MG63 (cell line): ENCODE results near the gene UBAP1L. TPM values are rescaled to one million over a fixed set of nuclear protein-coding genes. Genes with fewer than 3 reads are reported as not detected.
"Not testable (repeated sequence)": the region's sequence is repeated elsewhere in the genome, so short reads cannot be mapped to it uniquely, and the experiment has no call there.

Experiments
- DNase-seq: peaks from one replicate; pipeline ENCODE4 v3.0.0-alpha.2; 2020
- H3K27me3 ChIP-seq: fragments of 250-450 bp; sonication (Bioruptor Pico); 2 replicates; pipeline ENCODE4 v1.5.1; 2020; ENCODE audit warnings: mild to moderate bottlenecking, moderate library complexity
- H3K36me3 ChIP-seq: fragments of 250-450 bp; sonication (Bioruptor Pico); 2 replicates; pipeline ENCODE4 v1.5.1; 2020; ENCODE audit warnings: mild to moderate bottlenecking, moderate library complexity
- H3K4me3 ChIP-seq: fragments of 250-450 bp; sonication (Bioruptor Pico); 2 replicates; pipeline ENCODE4 v1.5.1; 2020; ENCODE audit warnings: mild to moderate bottlenecking, moderate library complexity
- H3K9me3 ChIP-seq: fragments of 250-450 bp; sonication (Bioruptor Pico); 2 replicates; pipeline ENCODE4 v1.5.1; 2020; ENCODE audit warnings: mild to moderate bottlenecking, moderate library complexity
- total RNA-seq: library from RNA; depleted of rRNA; stranded (reverse); fragments of >200 nt; shearing (Covaris generic); gene quantifications from 2 replicates; pipeline ENCODE4 v1.2.3, GENCODE V29; 2014; ENCODE audit warnings: low replicate concordance; rRNA removed

Gene UBAP1L
- total RNA-seq, 1 experiment from 2014 or later: 0.43 TPM

DNA sequence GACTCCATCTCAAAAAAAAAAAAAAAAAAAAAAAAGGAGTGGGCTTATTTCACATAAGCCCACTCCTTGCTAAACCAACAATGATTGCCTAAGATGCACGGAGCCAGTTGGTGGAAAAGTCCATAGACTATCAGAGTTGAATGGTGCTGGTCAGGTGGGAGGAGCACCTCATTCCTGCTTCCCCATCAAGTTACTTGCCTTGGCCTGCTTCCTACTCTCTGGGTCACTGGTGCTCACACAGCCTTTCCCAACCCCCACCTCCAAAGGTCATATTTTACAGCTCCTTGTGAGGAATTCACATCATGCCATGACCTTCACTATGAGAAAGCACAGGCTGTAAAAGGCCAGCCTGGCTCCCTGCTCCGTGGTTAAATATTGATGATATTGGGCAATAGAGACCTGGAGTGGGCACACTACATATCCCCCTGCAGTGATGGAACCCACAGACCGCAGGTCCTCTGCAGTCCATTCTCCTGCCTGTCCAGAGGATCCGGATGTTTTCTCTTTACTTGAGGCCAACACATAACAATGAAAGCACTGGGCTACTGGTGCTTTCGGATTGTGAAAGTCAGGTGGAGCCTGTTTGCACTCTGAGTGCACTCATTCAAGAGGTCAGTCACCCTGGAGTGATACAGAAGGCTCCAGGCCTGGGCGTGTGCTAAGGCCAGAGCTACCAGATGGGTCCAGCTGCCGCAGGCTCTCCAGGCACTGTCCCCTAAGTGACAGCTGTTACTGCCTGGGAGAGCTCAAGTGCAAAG lies 70.1 kb downstream of the UBAP1L start, which contains the start of gene SLC51B:
Gene SLC51B, plus strand, starts transcription at position 664 of the 758 bp plus-strand sequence. CDS start 4,618 bp downstream, outside the sequence.
- H3K36me3 ChIP-seq: no peaks in the 10 kb centered on the region
- DNase-seq: peak; percentile 51

DNA sequence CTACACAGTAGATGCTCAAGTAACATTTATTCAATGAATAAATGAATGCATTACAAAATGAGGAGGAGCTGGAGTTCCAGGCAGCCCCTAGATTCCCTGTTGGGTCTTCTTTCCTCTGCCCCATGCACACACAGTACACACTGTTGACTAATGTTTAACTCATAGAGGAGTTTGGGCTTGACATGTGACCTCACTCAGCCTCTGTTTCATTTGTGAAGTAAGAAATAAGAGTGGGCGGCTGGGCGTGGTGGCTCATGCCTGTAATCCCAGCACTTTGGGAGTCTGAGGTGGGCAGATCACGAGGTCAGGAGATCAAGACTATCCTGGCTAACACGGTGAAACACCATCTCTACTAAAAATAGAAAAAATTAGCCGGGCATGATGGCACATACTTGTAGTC lies 70.8 kb downstream of the UBAP1L start:
- H3K4me3 ChIP-seq, H3K36me3 ChIP-seq, H3K9me3 ChIP-seq, H3K27me3 ChIP-seq: not testable (repeated sequence)
- DNase-seq: peak; percentile 83

More for the DNA sequence above, 70.1 kb downstream of the UBAP1L start, which contains the start of gene SLC51B:
- no peaks in the 10 kb centered on the region for H3K27me3 ChIP-seq
- no peak within 1 kb of the TSS for H3K4me3 ChIP-seq
- H3K9me3 ChIP-seq: no peaks in the 10 kb centered on the region

DNA sequence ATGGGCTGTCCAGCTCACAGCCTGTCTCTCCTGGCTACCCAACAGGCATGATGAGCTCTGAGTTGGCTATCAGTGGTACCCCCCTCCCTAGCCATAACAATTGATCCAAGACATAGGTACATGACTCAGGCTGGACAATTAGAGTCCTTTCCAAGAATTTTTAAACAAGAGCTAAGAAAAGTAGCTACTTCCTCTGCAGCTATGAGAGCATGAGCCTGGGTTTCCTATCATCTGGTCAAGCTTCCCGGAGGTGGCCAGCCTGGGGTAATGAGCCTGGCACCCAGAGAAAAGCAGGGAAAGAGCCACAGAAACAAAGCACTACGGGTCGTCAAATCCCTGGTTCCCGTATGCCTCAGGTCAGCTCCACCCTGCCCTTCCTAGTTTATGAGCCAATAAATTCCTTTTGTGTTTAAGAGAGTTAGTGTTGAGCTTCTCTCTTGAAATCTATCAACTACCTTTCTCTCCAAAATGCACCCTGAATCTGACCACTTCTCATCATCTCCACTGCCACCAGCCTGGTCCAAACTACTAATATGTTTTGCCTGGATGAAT lies 72.1 kb downstream of the UBAP1L start:
- no peak overlapping the region for H3K4me3 ChIP-seq
- no peaks in the 10 kb centered on the region for H3K36me3 ChIP-seq
- H3K9me3 ChIP-seq: no peaks in the 10 kb centered on the region
- no peaks in the 10 kb centered on the region for H3K27me3 ChIP-seq
- DNase-seq: peak; percentile 61

Other genes with a start within 250 kb of the UBAP1L start
- 3.3 and 4.7 TPM in 2 replicates for gene ANKDD1A, start 203.3 kb downstream of the UBAP1L start, total RNA-seq
- 116 and 137 TPM in 2 replicates for gene SPG21, start 125.3 kb downstream of the UBAP1L start, total RNA-seq
- 17.8 and 21.5 TPM in 2 replicates for gene MTFMT, start 85.6 kb downstream of the UBAP1L start, total RNA-seq
- not detected in 2 replicates for gene SLC51B, start 69.8 kb downstream of the UBAP1L start, total RNA-seq
- gene RASL12, start 47.2 kb downstream of the UBAP1L start, total RNA-seq: 2.7 and 4.7 TPM in 2 replicates
- not detected in 2 replicates for gene KBTBD13, start 38.5 kb downstream of the UBAP1L start, total RNA-seq
- gene PDCD7, start 18.6 kb upstream of the UBAP1L start, total RNA-seq: 32.6 and 43.7 TPM in 2 replicates
- gene CLPX, start 70.1 kb upstream of the UBAP1L start, total RNA-seq: 46.4 and 60.5 TPM in 2 replicates
- gene CILP, start 96.3 kb upstream of the UBAP1L start, total RNA-seq: not detected in 2 replicates
- gene PARP16, start 171.7 kb upstream of the UBAP1L start, total RNA-seq: 6.3 and 10.2 TPM in 2 replicates
- gene RNU5A-1, start 180.9 kb upstream of the UBAP1L start, total RNA-seq: not detected in 2 replicates
- not detected in 2 replicates for gene RNU5B-1, start 189.5 kb upstream of the UBAP1L start, total RNA-seq